Measurements from ENCODE around the gene BUB1B. TPM values are rescaled to one million over a fixed set of nuclear protein-coding genes. Genes with fewer than 3 reads are reported as not detected.
"Not testable (repeated sequence)": the region's sequence is repeated elsewhere in the genome, so short reads cannot be mapped to it uniquely, and the experiment has no call there.

The BUB1B gene
- total RNA-seq, 2 experiments from 2014 or later: 1.4 to 2.4 TPM

- Mint-ChIP-seq H3K4me3 (no peak overlapping the region), H3K27ac (no peak overlapping the region), H3K9me3 (no peaks in the 10 kb centered on the region), H3K4me1 (ENCODE audit: low read depth) (no peaks in the 10 kb centered on the region), H3K36me3 (ENCODE audit: low read depth) (no peaks in the 10 kb centered on the region), H3K27me3 (no peaks in the 10 kb centered on the region)
- ChIA-PET POLR2A (no interaction called here), CTCF (no interaction called here)
- H3K4me1 ChIP-seq (ENCODE audit: insufficient read depth, low read length): no peaks in the 10 kb centered on the region
- H3K27me3 ChIP-seq (ENCODE audit: control insufficient read depth in 1 of 2, insufficient read depth in 2 of 2, low read length in 2 of 2): no peaks in the 10 kb centered on the region
- H3K27ac ChIP-seq (ENCODE audit: low read depth in 1 of 2, low read length in 2 of 2): no peak overlapping the region
- peak in 3 of 14 experiments; percentile 23 to 35 (median 33) for DNase-seq
- H3K36me3 ChIP-seq (ENCODE audit: insufficient read depth, low read length): no peaks in the 10 kb centered on the region
- TF ChIP-seq, protein P1, sequence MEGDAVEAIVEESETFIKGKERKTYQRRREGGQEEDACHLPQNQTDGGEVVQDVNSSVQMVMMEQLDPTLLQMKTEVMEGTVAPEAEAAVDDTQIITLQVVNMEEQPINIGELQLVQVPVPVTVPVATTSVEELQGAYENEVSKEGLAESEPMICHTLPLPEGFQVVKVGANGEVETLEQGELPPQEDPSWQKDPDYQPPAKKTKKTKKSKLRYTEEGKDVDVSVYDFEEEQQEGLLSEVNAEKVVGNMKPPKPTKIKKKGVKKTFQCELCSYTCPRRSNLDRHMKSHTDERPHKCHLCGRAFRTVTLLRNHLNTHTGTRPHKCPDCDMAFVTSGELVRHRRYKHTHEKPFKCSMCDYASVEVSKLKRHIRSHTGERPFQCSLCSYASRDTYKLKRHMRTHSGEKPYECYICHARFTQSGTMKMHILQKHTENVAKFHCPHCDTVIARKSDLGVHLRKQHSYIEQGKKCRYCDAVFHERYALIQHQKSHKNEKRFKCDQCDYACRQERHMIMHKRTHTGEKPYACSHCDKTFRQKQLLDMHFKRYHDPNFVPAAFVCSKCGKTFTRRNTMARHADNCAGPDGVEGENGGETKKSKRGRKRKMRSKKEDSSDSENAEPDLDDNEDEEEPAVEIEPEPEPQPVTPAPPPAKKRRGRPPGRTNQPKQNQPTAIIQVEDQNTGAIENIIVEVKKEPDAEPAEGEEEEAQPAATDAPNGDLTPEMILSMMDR (IDR thresholded peaks at IDR 0.05): no peak
- H3K4me3 ChIP-seq (ENCODE audit: low read length): no peak overlapping the region
- intact Hi-C loops (cut with DNase I, micrococcal nuclease): no loop called here
- no peaks in the 10 kb centered on the region for H3K9me3 ChIP-seq (ENCODE audit: control insufficient read depth in 1 of 2, insufficient read depth in 1 of 2, low read length in 2 of 2)
- ATAC-seq (ENCODE audit: poor library complexity): no peak
These were observed 10.5 kb upstream of the BUB1B start for GRCh38 chr15:40150163-40150925.

- Histone ChIP-seq H3K36me3 (ENCODE audit: insufficient read depth, low read length) (no peaks in the 10 kb centered on the region), H3K27ac (ENCODE audit: low read depth in 1 of 2, low read length in 2 of 2) (no peak overlapping the region), H3K27me3 (ENCODE audit: control insufficient read depth in 1 of 2, insufficient read depth in 2 of 2, low read length in 2 of 2) (no peaks in the 10 kb centered on the region), H3K9me3 (ENCODE audit: control insufficient read depth in 1 of 2, insufficient read depth in 1 of 2, low read length in 2 of 2) (no peaks in the 10 kb centered on the region), H3K4me3 (ENCODE audit: low read length) (no peak overlapping the region), H3K4me1 (ENCODE audit: insufficient read depth, low read length) (no peaks in the 10 kb centered on the region)
- ChIA-PET POLR2A (no interaction called here), CTCF (no interaction called here)
- no peak for DNase-seq
- H3K9me3 Mint-ChIP-seq: no peaks in the 10 kb centered on the region
- no peak overlapping the region for H3K27ac Mint-ChIP-seq
- no peak overlapping the region for H3K4me3 Mint-ChIP-seq
- no peaks in the 10 kb centered on the region for H3K27me3 Mint-ChIP-seq
- no peaks in the 10 kb centered on the region for H3K4me1 Mint-ChIP-seq (ENCODE audit: low read depth)
- TF ChIP-seq, protein P1 (IDR thresholded peaks at IDR 0.05): no peak
- H3K36me3 Mint-ChIP-seq (ENCODE audit: low read depth): no peaks in the 10 kb centered on the region
- ATAC-seq (ENCODE audit: poor library complexity): no peak
- intact Hi-C loops (cut with DNase I, micrococcal nuclease): no loop called here
These were observed 9.4 kb upstream of the BUB1B start for GRCh38 chr15:40151499-40151898.

- H3K4me3 ChIP-seq (ENCODE audit: low read length): no peak overlapping the region
- intact Hi-C loops (cut with DNase I, micrococcal nuclease): no loop called here
- no peaks in the 10 kb centered on the region for H3K36me3 Mint-ChIP-seq (ENCODE audit: low read depth)
- TF ChIP-seq, protein P1 (IDR thresholded peaks at IDR 0.05): no peak
- no peaks in the 10 kb centered on the region for H3K9me3 Mint-ChIP-seq
- no peak overlapping the region for H3K27ac ChIP-seq (ENCODE audit: low read depth in 1 of 2, low read length in 2 of 2)
- ChIA-PET CTCF (no interaction called here), POLR2A (interaction anchor here (0.6 kb wide), 1 partner anchor 45 kb away, joined by 3 read pairs; no protein-coding TSS in a partner anchor)
- H3K4me1 ChIP-seq (ENCODE audit: insufficient read depth, low read length): no peaks in the 10 kb centered on the region
- no peaks in the 10 kb centered on the region for H3K9me3 ChIP-seq (ENCODE audit: control insufficient read depth in 1 of 2, insufficient read depth in 1 of 2, low read length in 2 of 2)
- H3K36me3 ChIP-seq (ENCODE audit: insufficient read depth, low read length): no peaks in the 10 kb centered on the region
- no peaks in the 10 kb centered on the region for H3K27me3 Mint-ChIP-seq
- ATAC-seq (ENCODE audit: poor library complexity): no peak
- H3K27me3 ChIP-seq (ENCODE audit: control insufficient read depth in 1 of 2, insufficient read depth in 2 of 2, low read length in 2 of 2): no peaks in the 10 kb centered on the region
- no peaks in the 10 kb centered on the region for H3K4me1 Mint-ChIP-seq (ENCODE audit: low read depth)
- no peak for DNase-seq
- no peak overlapping the region for H3K27ac Mint-ChIP-seq
- no peak overlapping the region for H3K4me3 Mint-ChIP-seq
These were observed 8.9 kb upstream of the BUB1B start for GRCh38 chr15:40151991-40152390.

DNA sequence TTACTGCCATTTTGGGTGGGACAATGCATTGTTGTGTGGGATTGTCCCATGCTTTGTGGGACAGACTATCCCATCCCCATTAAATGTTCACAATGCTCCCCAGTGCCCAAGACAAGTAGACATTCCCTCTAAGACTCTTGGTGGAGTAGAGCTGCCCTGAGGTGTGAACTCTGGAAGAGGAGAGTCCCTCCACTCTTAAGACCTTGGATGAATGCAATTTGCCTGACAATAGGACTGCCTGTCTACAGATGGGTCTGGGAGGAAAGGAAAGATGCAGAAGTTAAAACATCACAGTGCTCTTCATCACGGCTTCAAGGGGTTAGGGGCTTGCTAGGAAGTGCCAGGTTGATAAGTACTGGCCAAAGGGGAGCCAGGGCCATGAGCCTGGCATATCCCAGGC, 6.0 kb upstream of the BUB1B start:
- CTCF ChIA-PET; H3K4me1 Mint-ChIP-seq (ENCODE audit: low read depth); H3K27me3 Mint-ChIP-seq; H3K4me1 ChIP-seq (ENCODE audit: insufficient read depth, low read length); H3K4me3 Mint-ChIP-seq; POLR2A ChIA-PET; intact Hi-C loops (cut with DNase I, micrococcal nuclease); H3K27ac Mint-ChIP-seq; H3K27ac ChIP-seq (ENCODE audit: low read depth in 1 of 2, low read length in 2 of 2); H3K9me3 Mint-ChIP-seq; H3K9me3 ChIP-seq (ENCODE audit: control insufficient read depth in 1 of 2, insufficient read depth in 1 of 2, low read length in 2 of 2); H3K36me3 Mint-ChIP-seq (ENCODE audit: low read depth); ATAC-seq (ENCODE audit: poor library complexity); H3K4me3 ChIP-seq (ENCODE audit: low read length); H3K36me3 ChIP-seq (ENCODE audit: insufficient read depth, low read length); DNase-seq; H3K27me3 ChIP-seq (ENCODE audit: control insufficient read depth in 1 of 2, insufficient read depth in 2 of 2, low read length in 2 of 2): not testable (repeated sequence)

Data from CD4-positive, alpha-beta T cell (primary cell).